Effector memory CD8-positive, alpha-beta T cell (primary cell): ENCODE data around the gene TBL1XR1.
"Not testable (repeated sequence)": the region's sequence is repeated elsewhere in the genome, so short reads cannot be mapped to it uniquely, and the experiment has no call there.

ENCODE experiments used
- ATAC-seq: fragments of 150-1000 bp; cut with Tn5 transposase; replicated peaks from 2 replicates; pipeline ENCODE4 v1.10.0; 2021; ENCODE audit warnings: mild to moderate bottlenecking, moderate library complexity
- DNase-seq, 3 experiments: peaks; one replicate each; pipeline ENCODE4 v3.0.0; 2021
- H3K27ac Mint-ChIP-seq, 2 donors: one replicate each; pipeline ENCODE4 v1.8.0; 2022; ENCODE audit warnings: mild to moderate bottlenecking in 2 of 2, mixed read lengths in 2 of 2, moderate library complexity in 2 of 2
- H3K27me3 Mint-ChIP-seq, 2 donors: one replicate each; pipeline ENCODE4 v1.8.0; 2022; ENCODE audit warnings: mixed read lengths in 2 of 2
- H3K36me3 Mint-ChIP-seq: one replicate; pipeline ENCODE4 v1.8.0; 2022; ENCODE audit warnings: mild to moderate bottlenecking, moderate library complexity, mixed read lengths; ENCODE audit not compliant: insufficient read depth
- H3K4me1 Mint-ChIP-seq, 2 donors: one replicate each; pipeline ENCODE4 v1.8.0; 2022; ENCODE audit warnings: low read depth in 2 of 2, mixed read lengths in 2 of 2
- H3K4me3 Mint-ChIP-seq, 2 donors: one replicate each; pipeline ENCODE4 v1.8.0; 2022; ENCODE audit warnings: mild to moderate bottlenecking in 2 of 2, mixed read lengths in 2 of 2, moderate library complexity in 2 of 2
- H3K9me3 Mint-ChIP-seq, 2 donors: one replicate each; pipeline ENCODE4 v1.8.0; 2022; ENCODE audit warnings: mixed read lengths in 2 of 2

Gene TBL1XR1

DNA sequence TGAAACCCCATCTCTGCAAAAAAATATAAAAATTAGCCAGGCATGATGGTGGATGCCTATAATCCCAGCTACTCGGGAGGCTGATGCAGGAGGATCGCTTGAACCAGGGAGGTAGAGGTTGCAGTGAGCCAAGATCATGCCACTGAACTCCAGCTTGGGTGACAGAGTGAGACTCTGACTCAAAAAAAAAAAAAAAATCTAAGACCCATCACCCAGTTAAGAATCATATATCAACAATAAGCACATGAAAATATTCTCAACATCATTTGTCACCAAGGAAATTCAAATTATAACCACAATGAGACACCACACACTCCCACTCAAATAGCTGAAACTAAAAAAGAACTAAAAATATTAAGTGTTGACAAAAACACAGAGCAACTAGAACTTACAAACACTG lies 35.7 kb downstream of the TBL1XR1 start:
- Mint-ChIP-seq H3K4me1 (peaks cover 32 to 71% of the 10 kb centered on the region in 2 donors), H3K27ac (peak overlapping the region in 1 of 2 donors; percentile 53), H3K36me3 (peaks cover 16% of the 10 kb centered on the region)
- not testable (repeated sequence) for H3K27me3 Mint-ChIP-seq, ATAC-seq, H3K4me3 Mint-ChIP-seq, DNase-seq, H3K9me3 Mint-ChIP-seq

DNA sequence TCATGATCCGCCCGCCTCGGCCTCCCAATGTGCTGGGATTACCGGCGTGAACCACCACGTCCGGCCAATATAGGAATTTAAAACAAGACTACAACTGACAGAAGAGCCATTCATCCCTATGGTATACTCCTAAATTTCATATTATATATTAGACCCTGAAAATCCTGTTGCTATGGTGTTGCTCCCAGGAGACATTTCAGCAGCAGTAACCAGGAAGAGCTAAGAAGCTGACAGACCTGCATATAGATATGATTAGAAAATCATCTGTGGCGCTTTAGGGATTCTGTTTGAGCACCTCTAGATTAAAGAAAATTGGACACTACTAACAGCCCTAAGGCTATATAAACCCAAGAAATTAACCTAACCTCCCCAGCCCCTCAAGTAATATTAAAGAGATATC lies 38.8 kb downstream of the TBL1XR1 start:
- H3K27me3 Mint-ChIP-seq, result no peaks in the 10 kb centered on the region
- no peak overlapping the region for H3K27ac Mint-ChIP-seq
- no peak for DNase-seq
- no peaks in the 10 kb centered on the region for H3K9me3 Mint-ChIP-seq
- H3K4me3 Mint-ChIP-seq, result no peak overlapping the region
- ATAC-seq, result no peak
- H3K4me1 Mint-ChIP-seq, result peaks cover 22 to 57% of the 10 kb centered on the region in 2 donors
- H3K36me3 Mint-ChIP-seq, result peaks cover 17% of the 10 kb centered on the region

DNA sequence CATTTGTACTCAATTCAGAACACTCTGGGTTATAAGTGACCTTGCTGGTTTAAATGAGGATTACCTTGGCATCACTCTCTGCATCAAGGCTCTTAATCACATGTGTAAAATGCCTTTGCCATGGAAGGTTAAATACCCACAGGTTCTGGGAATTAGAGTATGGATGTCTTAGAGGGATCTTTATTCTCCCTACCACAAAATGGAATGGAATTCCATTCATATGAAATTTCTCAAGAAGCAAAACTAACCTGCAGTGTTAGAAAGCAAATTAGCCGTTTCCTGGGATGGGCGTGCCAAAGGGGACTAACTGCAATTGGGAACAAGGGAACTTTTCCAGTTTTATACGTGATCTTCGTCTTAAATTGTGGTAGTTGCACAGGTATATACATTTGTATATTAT lies 39.8 kb downstream of the TBL1XR1 start:
- H3K36me3 Mint-ChIP-seq, result peaks cover 17% of the 10 kb centered on the region
- H3K4me1 Mint-ChIP-seq, result peaks cover 27 to 55% of the 10 kb centered on the region in 2 donors

DNA sequence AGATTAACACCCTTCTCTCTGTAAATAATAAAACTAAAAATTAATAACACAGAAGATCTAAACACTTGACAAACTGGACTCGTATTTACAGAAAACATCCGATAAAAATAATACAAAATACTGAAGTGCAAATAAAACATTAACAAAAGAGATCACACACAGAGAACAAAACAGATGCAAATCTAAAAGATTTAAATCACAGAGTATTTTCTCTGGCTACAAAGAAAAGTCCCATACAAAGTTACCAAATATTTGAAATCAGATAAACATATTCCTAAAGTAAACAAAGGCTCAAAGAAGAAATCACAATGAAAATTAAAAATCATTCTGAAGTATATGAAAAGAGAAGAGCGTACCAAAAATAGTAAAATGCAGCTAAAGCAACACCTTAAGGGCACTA lies 42.5 kb downstream of the TBL1XR1 start:
- peak overlapping the region in 1 of 2 donors; percentile 49 for H3K27ac Mint-ChIP-seq
- H3K4me1 Mint-ChIP-seq, result peaks cover 33 to 60% of the 10 kb centered on the region in 2 donors
- peaks cover 8% of the 10 kb centered on the region for H3K36me3 Mint-ChIP-seq
- ATAC-seq (no peak), DNase-seq (no peak)
- H3K4me3 Mint-ChIP-seq, result no peak overlapping the region
- no peaks in the 10 kb centered on the region for H3K9me3 Mint-ChIP-seq
- no peaks in the 10 kb centered on the region for H3K27me3 Mint-ChIP-seq

More for the DNA sequence above, 39.8 kb downstream of the TBL1XR1 start:
- no peaks in the 10 kb centered on the region for H3K27me3 Mint-ChIP-seq
- DNase-seq (no peak), ATAC-seq (no peak)
- no peak overlapping the region for H3K4me3 Mint-ChIP-seq
- H3K27ac Mint-ChIP-seq, result no peak overlapping the region
- H3K9me3 Mint-ChIP-seq, result no peaks in the 10 kb centered on the region

DNA sequence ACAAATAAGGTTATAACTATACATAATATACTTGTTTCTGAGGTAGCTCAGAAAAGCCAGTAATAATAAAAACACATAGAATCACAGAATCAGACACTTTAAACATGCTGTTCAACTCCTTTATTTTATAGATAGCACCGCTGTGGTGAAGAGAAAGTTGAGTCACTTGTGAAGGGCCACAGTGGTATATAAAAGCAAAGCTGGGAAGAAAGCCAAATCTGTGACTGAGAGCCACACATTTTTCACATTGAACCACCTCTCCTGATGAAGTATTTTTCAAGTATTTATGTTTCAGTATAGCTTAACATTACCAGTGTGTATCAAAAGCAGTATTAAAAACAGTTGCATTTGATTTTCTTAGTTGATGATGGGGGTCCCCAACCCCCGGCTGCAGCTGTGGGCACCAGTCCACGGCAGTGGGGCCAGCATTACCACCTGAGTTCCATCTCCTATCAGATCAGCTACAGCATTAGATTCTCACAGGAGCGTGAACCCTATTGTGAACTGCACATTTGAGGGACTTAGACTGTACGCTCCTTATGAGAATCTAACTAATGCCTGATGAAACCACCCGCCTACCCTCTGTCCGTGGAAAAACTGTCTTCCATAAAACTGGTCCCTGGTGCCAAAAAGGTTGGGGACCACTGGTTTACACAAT lies 46.2 kb downstream of the TBL1XR1 start:
- Mint-ChIP-seq H3K27ac (no peak overlapping the region), H3K4me3 (peak overlapping the region; percentile 21 to 29), H3K9me3 (no peaks in the 10 kb centered on the region), H3K4me1 (peaks cover 36 to 54% of the 10 kb centered on the region in 2 donors), H3K36me3 (peaks cover 7% of the 10 kb centered on the region), H3K27me3 (no peaks in the 10 kb centered on the region)
- DNase-seq (no peak), ATAC-seq (peak; percentile 87)

DNA sequence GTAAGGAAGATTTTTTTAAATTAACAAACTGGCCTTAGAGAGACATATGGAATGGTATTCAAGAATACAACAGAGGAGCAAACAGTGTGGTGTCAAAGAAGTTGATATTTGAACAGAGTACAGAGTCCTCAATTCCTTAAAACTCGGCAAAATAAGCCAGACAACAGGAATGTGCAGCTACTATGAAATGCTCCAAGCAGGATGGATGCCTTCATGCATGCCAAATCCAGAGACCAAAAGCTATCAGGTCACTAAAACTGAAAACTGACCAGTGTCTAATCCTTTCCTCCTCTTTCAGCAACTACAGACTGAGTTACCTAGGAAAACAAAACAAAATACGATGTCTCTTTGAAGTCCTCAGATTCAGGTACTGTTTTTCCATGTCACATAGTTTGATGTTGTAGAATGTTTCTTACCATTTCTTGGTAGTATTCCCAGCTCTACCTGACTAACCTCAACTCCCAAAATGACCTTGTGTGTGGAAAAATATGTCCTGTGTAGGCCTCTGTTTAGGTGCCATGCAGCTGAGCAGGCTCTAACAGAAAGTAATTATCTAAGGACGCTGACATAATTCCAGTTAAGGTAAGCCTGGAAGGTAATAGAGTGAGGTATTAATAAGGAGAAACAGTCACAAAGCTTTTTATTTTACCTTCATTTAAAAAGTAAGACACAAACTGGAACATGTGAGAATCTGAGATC lies 46.9 kb downstream of the TBL1XR1 start:
- H3K4me1 Mint-ChIP-seq, result peaks cover 41 to 60% of the 10 kb centered on the region in 2 donors
- no peaks in the 10 kb centered on the region for H3K9me3 Mint-ChIP-seq
- peaks cover 5% of the 10 kb centered on the region for H3K36me3 Mint-ChIP-seq
- H3K4me3 Mint-ChIP-seq, result peak overlapping the region in 1 of 2 donors; percentile 29
- ATAC-seq, result no peak
- H3K27me3 Mint-ChIP-seq, result no peaks in the 10 kb centered on the region
- peak overlapping the region in 1 of 2 donors; percentile 35 for H3K27ac Mint-ChIP-seq
- no peak for DNase-seq

DNA sequence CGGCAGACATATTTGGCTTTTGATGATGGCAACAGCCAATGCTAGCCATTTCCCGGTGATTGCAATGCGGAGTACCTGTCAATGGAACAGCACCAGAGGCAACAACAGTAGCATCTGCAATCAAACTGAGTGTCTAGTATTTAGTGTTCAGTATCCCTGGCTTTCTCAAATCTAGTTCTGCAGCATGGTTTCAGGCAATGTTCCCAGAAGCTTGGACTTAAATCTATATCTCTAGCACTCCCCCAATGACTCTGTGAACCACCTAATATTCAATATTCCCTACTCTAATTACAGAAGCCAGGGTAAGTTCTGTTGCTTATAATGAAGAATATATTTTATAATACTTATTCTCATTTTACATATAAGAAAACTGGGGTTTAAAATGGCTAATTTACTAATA lies 48.2 kb downstream of the TBL1XR1 start:
- Mint-ChIP-seq H3K27ac (peak overlapping the region in 1 of 2 donors; percentile 58), H3K36me3 (peaks cover 4% of the 10 kb centered on the region)
- no peak for ATAC-seq

DNA sequence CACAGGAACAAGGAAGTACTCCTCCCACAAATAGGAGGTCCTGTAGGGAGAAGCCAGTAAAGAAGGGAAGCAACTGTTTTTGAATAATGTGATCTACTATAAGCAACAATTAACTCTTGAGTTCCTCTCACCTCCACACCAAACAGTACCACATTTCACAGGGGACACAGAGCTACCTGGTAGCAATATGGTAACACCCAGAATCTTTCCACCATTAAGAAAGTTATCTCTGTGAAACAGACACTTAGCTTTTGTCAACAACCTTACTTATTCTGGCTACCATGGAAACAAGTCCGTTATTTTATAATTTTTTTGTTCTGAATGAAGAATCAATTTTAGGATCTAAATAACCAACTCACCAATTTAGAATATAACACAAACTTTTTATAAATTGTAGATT lies 49.5 kb downstream of the TBL1XR1 start:
- H3K9me3 Mint-ChIP-seq, result no peaks in the 10 kb centered on the region
- H3K4me1 Mint-ChIP-seq, result peaks cover 47 to 69% of the 10 kb centered on the region in 2 donors
- no peaks in the 10 kb centered on the region for H3K27me3 Mint-ChIP-seq
- peak overlapping the region in 1 of 2 donors; percentile 92 for H3K27ac Mint-ChIP-seq
- no peak for DNase-seq
- ATAC-seq, result no peak
- no peak overlapping the region for H3K4me3 Mint-ChIP-seq
- H3K36me3 Mint-ChIP-seq, result peaks cover 4% of the 10 kb centered on the region

More for the DNA sequence above, 48.2 kb downstream of the TBL1XR1 start:
- Mint-ChIP-seq H3K9me3 (no peaks in the 10 kb centered on the region), H3K27me3 (no peaks in the 10 kb centered on the region), H3K4me1 (peaks cover 45 to 60% of the 10 kb centered on the region in 2 donors), H3K4me3 (peak overlapping the region in 1 of 2 donors; percentile 27)
- DNase-seq, result no peak

DNA sequence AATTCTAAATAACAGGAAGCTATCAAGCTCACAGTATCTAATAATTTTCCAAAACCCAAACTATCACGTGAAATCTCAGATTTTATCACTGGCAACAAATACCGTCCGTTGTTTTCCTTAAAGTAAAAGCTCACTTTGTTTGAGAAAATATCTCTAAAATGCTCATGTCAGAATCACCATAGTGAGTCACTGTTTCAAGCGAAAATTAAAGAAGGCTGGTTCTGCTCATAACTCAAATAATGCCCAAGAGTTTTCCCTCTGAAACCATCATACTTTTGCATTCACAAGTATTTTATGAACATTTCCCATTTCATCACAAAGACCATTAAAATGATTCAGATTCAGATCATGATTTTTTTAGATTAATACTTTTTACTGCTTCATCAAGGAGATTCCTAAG lies 50.6 kb downstream of the TBL1XR1 start:
- no peaks in the 10 kb centered on the region for H3K9me3 Mint-ChIP-seq
- peaks cover 4% of the 10 kb centered on the region for H3K36me3 Mint-ChIP-seq
- H3K4me1 Mint-ChIP-seq, result peaks cover 44 to 66% of the 10 kb centered on the region in 2 donors
- DNase-seq, result no peak
- H3K27me3 Mint-ChIP-seq, result no peaks in the 10 kb centered on the region
- peak overlapping the region; percentile 23 to 78 for H3K4me3 Mint-ChIP-seq
- no peak for ATAC-seq
- H3K27ac Mint-ChIP-seq, result peak overlapping the region; percentile 87 to 92

DNA sequence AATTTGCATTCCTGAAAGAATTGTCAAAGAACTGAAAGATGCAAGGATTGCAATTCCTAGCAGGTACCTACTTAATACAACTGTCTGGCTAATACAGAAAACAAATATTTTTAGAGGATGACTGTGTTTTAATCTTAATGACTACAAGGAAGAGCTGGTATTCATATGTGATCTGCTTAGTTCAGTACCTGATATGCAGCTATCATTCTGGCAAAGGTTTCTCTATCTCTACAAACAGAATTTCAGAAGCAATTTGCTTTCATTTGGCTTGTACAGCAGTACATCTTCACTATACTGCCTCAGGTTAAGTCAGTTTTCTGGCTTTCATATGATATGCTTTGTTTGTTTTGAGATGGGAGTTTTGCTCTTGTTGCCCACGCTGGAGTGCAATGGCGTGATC lies 51.3 kb downstream of the TBL1XR1 start:
- H3K27me3 Mint-ChIP-seq, result no peaks in the 10 kb centered on the region
- H3K9me3 Mint-ChIP-seq, result no peaks in the 10 kb centered on the region
- peak overlapping the region; percentile 76 to 78 for H3K4me3 Mint-ChIP-seq
- H3K4me1 Mint-ChIP-seq, result peaks cover 40 to 62% of the 10 kb centered on the region in 2 donors
- ATAC-seq, result no peak
- H3K27ac Mint-ChIP-seq, result peak overlapping the region; percentile 87 to 92
- DNase-seq, result no peak
- peaks cover 4% of the 10 kb centered on the region for H3K36me3 Mint-ChIP-seq

DNA sequence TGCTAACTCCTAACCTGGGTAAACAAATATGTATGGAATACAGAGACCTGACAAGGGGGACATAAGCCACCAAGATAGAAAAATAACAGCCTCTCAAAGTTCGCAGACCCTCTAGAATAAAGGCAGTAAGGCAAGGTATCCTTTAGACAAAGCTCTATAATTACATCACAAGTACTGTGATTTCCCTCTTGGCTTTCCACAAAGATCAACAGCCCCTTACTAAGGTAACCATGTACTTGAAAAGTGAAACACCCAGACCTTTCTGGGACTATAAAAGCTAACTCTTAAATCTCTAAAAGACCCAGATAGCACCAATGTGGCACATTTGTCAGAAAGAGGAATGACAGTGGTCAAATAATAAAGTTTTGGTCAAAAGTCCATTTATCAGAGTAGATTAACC lies 51.9 kb downstream of the TBL1XR1 start:
- peak; percentile 17 for ATAC-seq
- DNase-seq, result no peak
- H3K4me1 Mint-ChIP-seq, result peaks cover 36 to 57% of the 10 kb centered on the region in 2 donors

DNA sequence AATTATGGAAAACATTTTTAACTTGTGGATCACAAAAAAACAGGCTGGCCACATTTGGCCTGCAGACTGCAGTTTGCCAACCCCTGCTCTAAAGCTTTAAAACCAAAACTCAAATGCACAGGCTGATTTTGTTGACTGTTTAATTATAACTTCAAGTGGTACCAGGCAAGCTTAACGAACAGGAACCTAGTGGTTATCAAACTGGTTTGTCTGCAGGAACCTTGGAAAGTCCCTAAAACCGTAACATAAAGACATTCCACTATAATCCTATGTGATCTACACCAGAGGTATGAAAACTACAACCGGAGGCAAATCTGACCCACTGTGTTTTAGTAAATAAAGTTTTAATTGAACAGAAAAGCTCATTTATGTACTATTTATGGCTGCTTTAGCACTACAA lies 52.4 kb downstream of the TBL1XR1 start:
- Mint-ChIP-seq H3K9me3 (no peaks in the 10 kb centered on the region), H3K27me3 (no peaks in the 10 kb centered on the region), H3K27ac (peak overlapping the region; percentile 87 to 92), H3K4me1 (peaks cover 35 to 52% of the 10 kb centered on the region in 2 donors), H3K36me3 (peaks cover 4% of the 10 kb centered on the region), H3K4me3 (peak overlapping the region; percentile 76 to 78)
- peak; percentile 90 for ATAC-seq
- peak in 1 of 3 experiments; percentile 9 for DNase-seq

More for the DNA sequence above, 51.9 kb downstream of the TBL1XR1 start:
- Mint-ChIP-seq H3K36me3 (peaks cover 4% of the 10 kb centered on the region), H3K4me3 (peak overlapping the region; percentile 76 to 78), H3K9me3 (no peaks in the 10 kb centered on the region), H3K27ac (peak overlapping the region; percentile 87 to 92), H3K27me3 (no peaks in the 10 kb centered on the region)

DNA sequence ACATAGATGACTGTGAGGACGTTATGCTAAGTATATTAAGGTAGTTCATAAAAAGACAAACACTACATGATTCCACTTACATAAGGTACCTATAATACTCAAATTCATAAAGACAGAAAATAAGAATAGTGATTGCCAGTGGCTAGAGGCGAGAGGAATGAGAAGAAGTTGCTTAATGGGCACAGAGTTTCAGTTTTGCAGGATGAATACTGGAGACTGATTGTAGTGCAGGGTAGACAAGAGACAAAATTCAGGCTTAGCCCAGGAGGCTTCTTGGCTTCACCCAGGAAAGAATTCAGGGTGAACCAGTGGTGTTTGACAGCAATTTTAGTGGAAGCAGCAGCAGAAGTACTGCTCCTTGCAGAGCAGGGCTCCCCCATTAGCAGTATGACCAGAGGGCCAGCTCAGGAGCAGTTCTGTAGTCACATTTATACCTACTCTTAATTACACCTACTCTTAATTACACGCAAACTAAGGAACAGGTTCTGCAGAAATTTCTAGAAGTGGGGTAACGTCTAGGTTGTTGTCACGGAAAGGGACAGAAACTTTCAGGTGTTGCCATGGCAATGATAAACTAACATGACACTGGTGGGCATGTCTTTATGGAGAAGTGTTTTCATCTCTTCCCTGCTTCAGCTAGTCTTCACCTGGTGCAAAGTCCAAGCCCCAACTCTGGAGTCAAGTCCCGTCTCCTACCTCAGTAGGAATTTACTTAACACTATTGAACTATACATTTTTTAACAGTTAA lies 55.2 kb downstream of the TBL1XR1 start:
- Mint-ChIP-seq H3K36me3 (peaks cover 9% of the 10 kb centered on the region), H3K4me1 (peaks cover 49 to 72% of the 10 kb centered on the region in 2 donors), H3K9me3 (no peaks in the 10 kb centered on the region), H3K27me3 (no peaks in the 10 kb centered on the region), H3K4me3 (peak overlapping the region in 1 of 2 donors; percentile 12), H3K27ac (peak overlapping the region in 1 of 2 donors; percentile 9)
- ATAC-seq (no peak), DNase-seq (no peak)
